Endothelial cell of umbilical vein (primary cell): ENCODE data around the gene RABL6.
A peak's percentile ranks its signal among the peaks of the same experiment; 100 is the strongest.

Source experiments
- EZH2 ChIP-seq: IDR thresholded peaks from 2 replicates; pipeline ENCODE4 v1.6.1; 2012; ENCODE audit warnings: borderline replicate concordance, low read depth, mild to moderate bottlenecking, moderate library complexity, low read length, inconsistent platforms; ENCODE audit not compliant: severe bottlenecking
- FOS ChIP-seq: IDR thresholded peaks from 2 replicates; pipeline ENCODE4 v1.6.1; 2011; ENCODE audit warnings: mild to moderate bottlenecking, low read length, moderate library complexity, borderline replicate concordance; ENCODE audit not compliant: insufficient read depth
- GATA2 ChIP-seq: IDR thresholded peaks from 2 replicates; pipeline ENCODE4 v1.7.0; 2011; ENCODE audit warnings: low read depth, mild to moderate bottlenecking, moderate library complexity, mixed read lengths, low read length; ENCODE audit not compliant: insufficient read length, insufficient read depth
- JUN ChIP-seq: IDR thresholded peaks from 2 replicates; pipeline ENCODE4 v1.6.1; 2011; ENCODE audit warnings: borderline replicate concordance, low read depth; ENCODE audit not compliant: insufficient read length, insufficient read depth
- POLR2A ChIP-seq: IDR thresholded peaks from 2 replicates; pipeline ENCODE4 v1.6.1; 2012; ENCODE audit warnings: low read depth, mild to moderate bottlenecking, control low read depth, low read length
- POLR2AphosphoS5 ChIP-seq: IDR thresholded peaks from 2 replicates; pipeline ENCODE4 v1.6.1; 2012; ENCODE audit warnings: low read depth, mild to moderate bottlenecking, control low read depth, low read length, moderate library complexity; ENCODE audit not compliant: insufficient read depth
- TF ChIP-seq, protein P1 (sequence below), 2 donors: IDR thresholded peaks; 1 replicate in 1 of 2; 2 replicates in 1 of 2; pipeline ENCODE4 v1.5.1; 2011; ENCODE audit warnings: low read length in 2 of 2, mild to moderate bottlenecking in 2 of 2, moderate library complexity in 2 of 2, control low read depth in 1 of 2, inconsistent platforms in 1 of 2, low read depth in 1 of 2; ENCODE audit not compliant: insufficient read depth in 1 of 2; ENCODE audit errors: extremely low read depth in 1 of 2
- TF ChIP-seq, protein P2 (sequence below): IDR thresholded peaks from 2 replicates; pipeline ENCODE4 v1.6.1; 2011; ENCODE audit not compliant: insufficient read depth, insufficient read length

DNA sequence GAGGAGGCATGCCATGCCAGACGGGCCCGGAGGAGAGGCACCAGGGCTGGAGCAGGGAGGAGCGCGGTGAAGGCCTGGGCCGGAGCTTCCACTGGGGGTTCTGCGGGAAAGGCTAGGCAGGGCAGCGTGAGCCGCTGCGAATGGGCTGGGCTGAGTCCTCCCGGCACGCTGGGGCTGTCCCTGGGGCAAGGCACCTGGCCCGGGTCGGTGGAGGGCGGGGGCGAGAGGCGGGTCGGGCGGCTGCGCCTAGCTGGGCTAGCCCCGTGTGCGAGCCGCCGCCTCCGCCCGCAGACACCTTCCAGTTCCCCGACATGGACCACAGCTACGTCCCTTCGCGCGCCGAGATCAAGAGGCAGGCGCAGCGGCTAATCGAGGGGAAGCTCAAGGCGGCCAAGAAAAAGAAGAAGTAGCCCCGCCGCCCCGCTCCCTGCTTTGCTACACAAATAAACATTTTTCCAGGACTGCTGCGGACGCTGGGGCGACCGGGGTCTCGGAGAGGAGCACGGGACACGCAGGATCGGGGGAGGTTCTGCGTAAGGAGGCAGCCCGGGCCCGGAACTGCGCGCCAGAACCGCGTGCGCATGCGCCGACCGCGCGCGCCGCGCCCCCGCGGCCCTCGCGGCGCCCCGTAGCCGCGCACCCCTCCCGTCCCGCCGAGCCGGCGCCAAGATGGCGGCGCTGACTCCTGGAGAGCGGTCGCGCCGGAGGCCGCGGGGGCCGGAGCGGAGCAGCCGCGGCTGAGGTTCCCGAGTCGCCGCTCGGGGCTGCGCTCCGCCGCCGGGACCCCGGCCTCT is at the start of gene RABL6:
- TF ChIP-seq, protein P1, sequence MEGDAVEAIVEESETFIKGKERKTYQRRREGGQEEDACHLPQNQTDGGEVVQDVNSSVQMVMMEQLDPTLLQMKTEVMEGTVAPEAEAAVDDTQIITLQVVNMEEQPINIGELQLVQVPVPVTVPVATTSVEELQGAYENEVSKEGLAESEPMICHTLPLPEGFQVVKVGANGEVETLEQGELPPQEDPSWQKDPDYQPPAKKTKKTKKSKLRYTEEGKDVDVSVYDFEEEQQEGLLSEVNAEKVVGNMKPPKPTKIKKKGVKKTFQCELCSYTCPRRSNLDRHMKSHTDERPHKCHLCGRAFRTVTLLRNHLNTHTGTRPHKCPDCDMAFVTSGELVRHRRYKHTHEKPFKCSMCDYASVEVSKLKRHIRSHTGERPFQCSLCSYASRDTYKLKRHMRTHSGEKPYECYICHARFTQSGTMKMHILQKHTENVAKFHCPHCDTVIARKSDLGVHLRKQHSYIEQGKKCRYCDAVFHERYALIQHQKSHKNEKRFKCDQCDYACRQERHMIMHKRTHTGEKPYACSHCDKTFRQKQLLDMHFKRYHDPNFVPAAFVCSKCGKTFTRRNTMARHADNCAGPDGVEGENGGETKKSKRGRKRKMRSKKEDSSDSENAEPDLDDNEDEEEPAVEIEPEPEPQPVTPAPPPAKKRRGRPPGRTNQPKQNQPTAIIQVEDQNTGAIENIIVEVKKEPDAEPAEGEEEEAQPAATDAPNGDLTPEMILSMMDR (IDR thresholded peaks at IDR 0.05; ENCODE audit: extremely low read depth in 1 of 2, insufficient read depth in 1 of 2, low read depth in 1 of 2, low read length in 2 of 2) = no peak
- no peak for TF ChIP-seq GATA2
- TF ChIP-seq POLR2AphosphoS5 = peak; percentile 89
- TF ChIP-seq EZH2 = no peak
- TF ChIP-seq, protein P2, sequence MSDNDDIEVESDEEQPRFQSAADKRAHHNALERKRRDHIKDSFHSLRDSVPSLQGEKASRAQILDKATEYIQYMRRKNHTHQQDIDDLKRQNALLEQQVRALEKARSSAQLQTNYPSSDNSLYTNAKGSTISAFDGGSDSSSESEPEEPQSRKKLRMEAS = no peak
- TF ChIP-seq POLR2A = peak; percentile 94
- TF ChIP-seq FOS = no peak
- no peak for TF ChIP-seq JUN
